Stromal cell of bone marrow (primary cell): ENCODE measurements around the gene EAPP.
"Not testable (repeated sequence)": the region's sequence is repeated elsewhere in the genome, so short reads cannot be mapped to it uniquely, and the experiment has no call there.

Experiments used
- DNase-seq: peaks from one replicate; pipeline ENCODE4 v3.0.0-alpha.2; 2012; ENCODE audit warnings: low read depth

EAPP gene

DNA sequence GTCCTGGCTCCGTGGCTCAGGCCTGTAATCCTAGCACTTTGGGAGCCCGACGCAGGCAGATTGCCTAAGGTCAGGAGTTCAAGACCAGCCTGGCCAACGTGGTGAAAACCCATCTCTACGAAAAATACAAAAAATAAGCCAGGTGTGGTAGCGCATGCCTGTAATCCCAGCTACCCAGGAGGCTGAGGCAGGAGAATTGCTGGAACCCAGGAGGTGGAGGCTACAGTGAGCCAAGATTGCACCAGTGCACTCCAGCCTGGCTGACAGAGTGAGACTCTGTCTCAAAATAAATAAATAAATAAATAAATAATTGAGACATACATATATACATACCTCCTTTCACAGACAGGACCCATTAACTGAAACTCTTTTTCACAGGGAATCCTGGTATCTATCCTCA, 1.4 kb downstream of the EAPP start:
- DNase-seq = not testable (repeated sequence)

DNA sequence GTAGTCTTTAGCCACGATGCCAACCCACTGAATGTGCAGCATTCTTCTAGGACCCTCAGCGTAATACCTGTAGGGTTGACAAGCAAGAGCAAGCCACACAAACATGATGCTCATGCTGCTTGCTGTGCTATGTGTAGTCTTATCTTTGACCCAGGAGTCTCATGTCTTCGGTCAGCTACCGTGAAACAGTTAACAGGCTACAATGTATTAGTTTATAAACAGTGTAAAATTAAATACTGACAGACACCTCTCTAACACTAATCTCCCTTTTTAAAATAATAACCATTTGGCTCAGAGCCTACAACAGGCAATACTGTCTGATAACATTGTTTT, 1.9 kb downstream of the EAPP start:
- no peak for DNase-seq

DNA sequence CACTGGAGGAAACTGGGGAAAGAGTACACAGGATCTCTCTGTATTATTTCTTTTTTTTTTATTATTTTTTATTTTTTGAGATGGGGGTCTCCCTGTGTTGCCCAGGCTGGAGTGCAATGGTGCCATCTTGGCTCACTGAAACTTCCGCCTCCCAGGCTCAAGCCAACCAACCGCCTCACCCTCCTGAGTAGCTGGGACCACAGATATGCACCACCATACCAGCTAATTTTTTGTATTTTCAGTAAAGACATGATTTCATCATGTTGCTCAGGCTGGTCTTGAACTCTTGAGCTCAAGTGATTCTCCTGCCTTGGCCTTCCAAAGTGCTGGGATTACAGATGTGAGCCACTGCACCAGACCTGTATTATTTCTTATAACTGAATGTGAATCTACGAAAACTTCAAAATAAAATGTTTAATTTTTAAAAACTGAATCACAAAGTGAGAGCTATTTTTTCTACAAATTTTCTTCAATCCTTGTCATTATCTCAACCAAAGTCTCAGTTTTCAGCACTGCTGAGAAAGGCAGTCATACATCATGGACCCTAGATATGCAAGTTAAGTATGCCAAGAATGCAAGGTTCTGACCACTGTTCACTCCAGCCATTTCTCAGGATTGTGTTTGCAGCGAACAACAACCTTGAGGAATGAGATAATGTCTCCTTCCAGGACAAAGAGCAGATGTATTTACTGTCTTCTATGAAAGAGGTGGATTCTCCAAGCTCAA, 2.4 kb downstream of the EAPP start:
- DNase-seq = no peak

DNA sequence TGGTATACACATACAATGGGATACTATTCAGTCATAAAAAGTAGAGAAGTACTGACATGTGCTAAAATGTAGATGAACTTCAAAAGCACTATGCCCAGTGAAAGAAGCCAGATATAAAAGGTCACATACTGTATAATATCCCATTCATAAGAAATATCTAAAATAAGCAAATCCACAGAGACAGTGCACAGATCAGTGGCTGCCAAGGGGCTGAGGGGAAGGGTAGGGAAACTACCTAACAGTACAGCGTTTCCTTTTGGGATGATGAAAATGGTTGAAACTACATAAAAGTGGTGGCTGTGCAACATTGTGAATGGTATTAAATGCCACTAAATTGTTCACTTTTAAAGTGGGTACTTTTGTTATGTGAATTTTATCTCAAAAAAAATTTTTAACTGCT, 11.9 kb downstream of the EAPP start:
- no peak for DNase-seq

DNA sequence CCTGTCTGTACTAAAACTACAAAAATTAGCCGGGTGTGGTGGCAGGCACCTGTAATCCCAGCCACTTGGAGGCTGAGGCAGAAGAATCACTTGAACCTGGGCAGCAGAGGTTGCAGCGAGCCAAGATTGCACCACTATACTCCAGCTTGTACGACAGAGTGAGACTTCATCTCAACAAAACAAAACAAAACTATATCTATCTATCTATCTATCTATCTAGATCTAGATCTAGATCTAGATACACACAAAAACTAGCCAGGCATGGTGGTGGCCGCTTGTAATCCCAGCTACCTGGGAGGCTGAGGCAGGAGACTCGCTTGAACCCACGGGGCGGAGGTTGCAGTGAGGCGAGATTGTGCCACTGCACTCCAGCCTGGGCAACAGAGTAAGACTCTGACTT, 15.3 kb downstream of the EAPP start:
- not testable (repeated sequence) for DNase-seq

DNA sequence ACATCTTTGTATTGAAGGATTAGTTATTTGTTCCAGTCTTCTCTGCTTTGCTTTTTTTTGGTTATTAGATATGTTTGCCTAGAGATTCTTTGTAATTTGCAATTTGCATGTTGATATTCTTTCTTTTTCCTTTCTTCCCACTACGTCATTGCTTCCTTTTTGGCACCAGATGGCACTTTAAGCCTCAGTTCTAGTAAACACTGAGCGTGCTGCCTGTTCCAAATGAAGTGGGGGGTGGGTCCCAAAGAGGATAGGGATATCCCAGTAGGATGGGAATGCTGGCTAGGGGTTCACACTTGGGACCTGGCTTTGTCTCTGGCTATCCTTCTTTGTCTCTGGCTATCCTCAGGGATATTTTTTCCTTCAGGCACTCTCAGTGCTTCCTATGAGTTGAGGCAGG, 17.0 kb downstream of the EAPP start:
- DNase-seq = no peak

DNA sequence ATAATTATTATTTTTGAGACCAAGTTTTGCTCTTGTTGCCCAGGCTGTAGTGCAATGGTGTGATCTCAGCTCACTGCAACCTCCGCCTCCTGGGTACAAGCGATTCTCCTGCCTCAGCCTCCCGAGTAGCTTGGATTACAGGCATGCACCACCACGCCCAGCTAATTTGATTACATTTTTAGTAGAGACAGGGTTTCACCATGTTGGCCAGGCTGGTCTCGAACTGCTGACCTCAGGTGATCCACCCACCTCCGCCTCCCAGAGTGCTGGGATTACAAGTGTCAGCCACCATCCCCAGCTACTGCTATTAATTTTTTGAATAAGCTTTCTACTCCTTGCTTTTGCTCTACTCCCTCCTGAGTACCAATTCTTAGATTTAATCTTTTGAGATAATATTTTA, 18.4 kb downstream of the EAPP start:
- not testable (repeated sequence) for DNase-seq

DNA sequence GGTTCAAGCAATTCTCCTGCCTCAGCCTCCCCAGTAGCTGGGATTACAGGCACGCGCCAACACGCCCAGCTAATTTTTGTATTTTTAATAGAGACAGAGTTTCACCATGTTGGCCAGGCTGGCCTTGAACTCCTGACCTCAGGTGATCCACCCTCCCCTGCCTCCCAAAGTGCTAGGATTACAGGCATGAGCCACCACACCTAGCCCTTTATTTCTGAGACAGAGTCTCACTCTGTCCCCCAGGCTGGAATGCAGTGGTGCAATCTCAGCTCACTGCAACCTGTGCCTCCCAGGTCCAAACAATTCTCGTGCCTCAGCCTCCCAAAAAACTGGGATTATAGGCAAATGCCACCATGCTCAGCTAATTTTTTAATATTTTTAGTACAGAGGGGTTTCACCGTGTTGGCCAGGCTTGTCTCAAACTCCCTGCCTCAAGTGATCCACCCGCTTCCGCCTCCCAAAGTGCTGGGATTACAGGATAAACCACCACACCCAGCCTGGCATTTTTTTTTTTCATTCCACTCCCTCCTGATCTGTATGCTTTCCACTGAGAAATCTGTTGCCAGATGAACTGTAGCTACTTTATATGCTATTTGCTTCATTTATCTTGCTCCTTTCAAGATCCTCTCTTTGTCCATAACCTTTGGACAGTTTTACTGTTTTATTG, 19.1 kb downstream of the EAPP start:
- not testable (repeated sequence) for DNase-seq

DNA sequence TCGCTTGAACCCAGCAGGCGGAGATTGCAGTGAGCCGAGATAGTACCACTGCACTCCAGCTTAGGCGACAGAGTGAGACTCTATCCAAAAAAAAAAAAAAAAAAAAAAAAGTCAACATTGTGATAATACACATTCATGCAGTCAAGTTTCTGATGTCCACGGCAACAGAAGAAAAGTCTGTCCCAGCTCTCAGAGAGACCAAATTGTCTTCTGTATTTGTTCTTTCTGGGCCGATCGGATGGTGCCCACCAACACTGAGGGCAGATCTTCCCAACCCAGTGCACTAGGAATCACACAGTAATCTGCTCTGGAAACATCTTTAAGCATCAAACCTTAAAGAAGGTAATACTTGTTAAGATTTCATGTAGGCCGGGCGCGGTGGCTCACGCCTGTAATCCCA, 31.6 kb downstream of the EAPP start:
- DNase-seq = no peak

DNA sequence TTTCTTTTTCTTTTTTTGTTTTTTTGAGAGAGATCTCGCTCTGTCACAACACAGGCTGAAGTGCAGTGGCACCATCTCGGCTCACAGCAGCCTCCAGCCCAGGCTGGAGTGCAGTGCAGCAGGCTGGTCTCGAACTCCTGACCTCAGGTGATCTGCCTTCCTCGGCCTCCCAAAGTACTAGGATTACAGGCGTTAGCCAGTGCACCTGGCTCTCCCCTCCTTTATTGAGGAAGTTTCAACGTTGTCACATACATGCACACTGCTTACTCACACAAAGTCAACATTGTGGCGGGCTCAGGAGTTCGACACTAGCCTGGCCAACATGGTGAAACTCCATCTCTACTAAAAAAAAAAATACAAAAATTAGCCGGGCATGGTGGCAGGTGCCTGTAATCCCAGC, 32.0 kb downstream of the EAPP start:
- no peak for DNase-seq

DNA sequence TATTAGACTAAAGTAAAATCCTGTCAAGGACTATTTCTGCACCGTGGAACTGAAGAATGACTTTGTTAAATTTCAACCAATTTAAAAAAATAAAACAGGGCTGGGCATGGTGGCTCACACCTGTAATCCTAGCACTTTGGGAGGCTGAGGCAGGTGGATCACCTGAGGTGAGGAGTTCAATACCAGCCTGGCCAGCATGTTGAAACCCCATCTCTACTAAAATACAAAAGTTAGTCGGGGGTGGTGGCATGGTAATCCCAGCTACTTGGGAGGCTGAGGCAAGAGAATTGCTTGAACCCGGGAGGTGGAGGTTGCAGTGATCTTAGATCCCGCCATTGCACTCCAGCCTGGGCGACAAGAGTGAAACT, 34.4 kb downstream of the EAPP start:
- not testable (repeated sequence) for DNase-seq

DNA sequence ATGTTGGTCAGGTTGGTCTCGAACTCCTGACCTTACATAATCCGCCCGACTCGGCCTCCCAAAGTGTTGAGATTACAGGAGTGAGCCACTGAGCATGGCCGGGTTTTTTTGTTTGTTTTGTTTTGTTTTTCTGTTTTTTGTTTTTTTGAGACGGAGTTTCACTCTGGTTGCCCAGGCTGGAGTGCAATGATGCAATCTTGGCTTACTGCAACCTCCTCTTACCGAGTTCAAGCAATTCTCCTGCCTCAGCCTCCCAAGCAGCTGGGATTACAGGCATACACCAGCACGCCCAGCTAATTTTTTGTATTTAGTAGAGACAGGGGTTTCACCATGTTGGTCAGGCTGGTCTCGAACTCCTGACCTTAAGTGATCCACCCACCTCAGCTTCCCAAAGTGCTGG, 35.5 kb downstream of the EAPP start:
- not testable (repeated sequence) for DNase-seq

DNA sequence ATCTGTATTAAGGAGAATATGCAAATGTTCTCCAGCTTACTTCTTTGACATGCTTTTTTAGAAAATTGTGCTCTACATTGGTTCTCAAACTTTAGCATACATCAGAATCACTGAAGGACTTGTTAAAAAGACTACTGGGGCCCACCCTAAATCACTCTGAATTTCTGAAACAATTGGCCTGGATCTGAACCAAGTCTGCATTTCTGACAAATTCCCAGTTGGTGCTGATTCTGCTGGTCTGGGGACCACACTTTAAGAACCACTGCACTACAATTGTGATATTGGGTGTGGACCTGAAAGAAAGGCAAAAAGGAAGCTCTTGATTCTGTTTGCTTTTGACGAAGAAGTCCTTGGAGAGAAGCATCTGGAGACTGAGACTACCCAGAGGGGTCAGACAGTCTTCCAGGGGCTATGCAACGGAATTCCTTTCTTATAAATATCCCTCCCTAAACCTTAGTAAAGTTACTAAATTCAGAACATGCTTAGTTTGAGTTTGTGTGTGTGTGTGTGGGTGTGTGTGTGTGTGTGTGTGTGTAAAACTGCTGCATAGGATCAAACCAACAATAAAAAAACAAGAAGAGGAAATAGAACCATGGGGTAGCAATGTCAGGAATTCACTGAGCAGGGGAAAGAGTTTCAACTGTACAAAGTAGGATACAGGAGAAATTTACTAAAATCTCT, 36.8 kb downstream of the EAPP start:
- no peak for DNase-seq

DNA sequence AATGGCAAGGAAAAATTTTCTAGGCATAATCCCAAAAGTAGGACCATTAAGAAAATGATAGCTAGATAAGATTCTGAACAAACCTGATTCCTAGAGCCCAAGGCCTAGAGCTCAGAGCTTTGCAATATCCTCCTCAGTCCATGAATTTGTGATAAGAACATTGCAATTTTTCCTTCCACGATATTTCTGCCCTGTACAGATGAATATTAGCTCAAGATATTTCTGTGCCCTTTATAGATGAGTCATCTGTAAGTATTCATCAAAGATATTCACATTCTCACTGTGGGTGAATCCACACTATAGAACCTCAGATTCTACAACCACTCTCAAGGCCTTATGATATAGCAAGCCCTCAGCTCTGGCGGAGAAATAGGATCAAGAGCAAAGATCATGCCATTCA, 37.5 kb downstream of the EAPP start:
- DNase-seq = no peak

DNA sequence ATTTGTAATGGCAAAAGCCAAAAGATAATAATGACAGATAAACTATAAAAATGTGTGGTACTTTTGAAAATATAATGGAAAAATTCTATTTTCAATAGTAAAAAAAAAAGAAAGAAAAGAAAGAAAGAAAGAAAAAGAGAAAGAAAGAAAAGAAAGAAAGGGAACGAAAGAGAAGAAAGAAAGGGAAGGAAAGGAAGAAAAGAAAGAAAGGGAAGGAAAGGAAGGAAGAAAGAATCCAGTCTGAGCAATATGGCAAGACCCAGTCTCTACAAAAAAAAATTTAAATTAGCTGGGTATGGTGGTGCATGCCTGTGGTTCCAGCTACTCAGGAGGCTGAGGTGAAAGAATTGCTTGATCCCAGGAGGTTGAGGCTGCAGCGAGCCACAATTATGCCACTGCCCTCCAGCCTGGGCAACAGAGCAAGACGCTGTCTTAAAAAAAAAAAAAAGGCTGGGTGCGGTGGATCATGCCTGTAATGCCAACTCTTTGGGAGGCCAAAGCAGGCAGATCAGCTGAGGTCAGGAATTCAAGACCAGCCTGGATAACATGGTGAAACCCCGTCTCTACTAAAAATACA, 38.4 kb downstream of the EAPP start:
- DNase-seq = no peak

DNA sequence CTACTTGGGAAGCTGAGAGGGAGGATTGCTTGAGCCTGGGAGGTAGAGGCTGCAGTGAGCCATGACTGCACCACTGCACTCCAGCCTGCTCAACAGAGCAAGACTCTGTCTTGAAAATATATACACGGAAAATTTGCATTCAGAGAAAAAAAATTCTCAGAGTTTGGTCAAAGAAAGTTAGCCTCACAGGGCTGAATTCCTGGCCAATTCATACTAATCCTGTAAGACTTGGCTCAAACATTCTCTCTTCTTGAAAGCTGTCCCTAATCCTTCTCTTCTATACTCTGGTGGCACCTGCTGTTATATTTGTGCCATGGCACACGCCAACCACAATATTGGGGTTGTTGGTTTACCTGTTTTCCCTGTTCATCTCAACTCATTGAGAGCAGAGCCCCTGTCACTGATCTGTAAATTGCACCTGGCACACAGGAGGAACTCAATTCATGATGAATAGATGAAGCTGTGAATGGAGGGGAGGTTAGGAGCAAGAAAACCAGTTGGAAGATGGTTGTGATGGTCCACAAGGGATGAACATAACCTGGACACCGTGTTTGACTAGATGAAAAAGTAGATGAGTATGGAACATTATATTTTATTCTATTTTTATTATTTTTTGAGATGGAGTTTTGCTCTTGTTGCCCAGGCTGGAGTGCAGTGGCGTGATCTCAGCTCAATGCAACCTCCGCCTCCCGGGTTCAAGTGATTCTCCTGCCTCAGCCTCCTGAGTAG, 40.7 kb downstream of the EAPP start:
- DNase-seq = no peak

DNA sequence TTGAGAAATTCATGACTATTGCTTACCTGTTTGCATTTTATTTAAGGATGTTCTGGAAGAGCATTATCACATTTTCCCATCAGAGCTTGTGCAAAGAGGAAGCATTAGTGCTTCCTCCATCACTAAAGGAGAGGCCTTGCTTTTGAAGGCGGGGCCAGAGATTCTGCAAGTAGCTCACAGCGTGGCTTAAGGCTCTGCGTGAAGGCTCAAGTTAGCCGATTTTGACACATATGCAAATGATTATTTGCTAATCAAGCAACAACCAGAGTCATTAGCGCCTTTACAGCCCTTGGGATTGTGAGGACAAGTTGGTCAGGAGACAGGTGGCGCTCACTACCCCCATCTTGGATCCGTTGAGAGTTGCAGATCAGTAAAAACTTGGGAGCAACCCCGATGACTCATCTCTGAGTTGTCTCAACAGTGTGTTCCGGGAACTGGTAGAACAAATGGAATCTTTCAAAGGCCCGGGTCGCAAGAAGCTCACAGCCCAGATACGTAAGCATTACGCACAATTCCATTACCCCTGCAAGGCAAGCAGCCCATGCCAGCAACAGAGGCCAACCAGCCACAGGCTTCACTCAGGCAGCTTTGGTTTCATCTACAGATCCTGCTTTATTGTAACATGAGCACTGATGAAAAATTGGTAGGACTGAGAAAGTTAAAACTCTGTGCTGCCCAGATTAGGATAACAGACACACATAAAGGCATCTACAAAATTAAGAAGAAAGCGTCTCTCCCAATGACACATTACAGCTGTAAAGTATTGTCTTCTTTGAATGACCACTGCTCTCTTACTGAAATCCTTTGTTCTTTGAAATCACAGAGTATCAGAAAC, 42.6 kb downstream of the EAPP start:
- DNase-seq = peak; percentile 99

DNA sequence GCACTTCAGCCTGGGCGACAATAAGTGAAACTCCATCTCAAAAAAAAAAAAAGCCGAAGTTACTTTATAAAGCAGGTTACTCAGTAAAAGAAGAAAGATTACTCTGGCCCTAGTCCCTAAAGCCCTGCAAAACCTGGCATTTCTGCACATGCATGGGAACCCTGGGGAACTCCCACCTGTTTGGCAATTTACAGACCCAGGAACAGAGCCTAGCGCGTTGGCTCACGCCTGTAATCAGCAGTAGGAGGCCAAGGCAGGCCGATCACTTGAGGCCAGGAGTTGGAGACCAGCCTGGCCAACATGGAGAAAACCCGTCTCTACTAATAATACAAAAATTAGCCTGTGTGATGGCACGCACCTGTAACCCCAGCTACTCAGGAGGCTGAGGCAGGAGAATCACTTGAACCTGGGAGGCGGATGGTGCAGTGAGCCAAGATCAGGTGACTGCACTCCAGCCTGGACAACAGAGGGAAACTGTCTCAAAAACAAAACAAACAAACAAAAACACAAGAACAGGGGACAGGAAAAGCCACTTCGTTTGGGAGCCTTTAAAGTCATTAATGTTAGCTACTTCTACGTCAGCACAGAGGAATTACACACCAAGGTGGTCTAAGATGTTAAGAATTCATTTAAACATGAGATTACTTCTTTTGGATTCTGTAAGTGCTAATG, 43.4 kb downstream of the EAPP start:
- DNase-seq = no peak

DNA sequence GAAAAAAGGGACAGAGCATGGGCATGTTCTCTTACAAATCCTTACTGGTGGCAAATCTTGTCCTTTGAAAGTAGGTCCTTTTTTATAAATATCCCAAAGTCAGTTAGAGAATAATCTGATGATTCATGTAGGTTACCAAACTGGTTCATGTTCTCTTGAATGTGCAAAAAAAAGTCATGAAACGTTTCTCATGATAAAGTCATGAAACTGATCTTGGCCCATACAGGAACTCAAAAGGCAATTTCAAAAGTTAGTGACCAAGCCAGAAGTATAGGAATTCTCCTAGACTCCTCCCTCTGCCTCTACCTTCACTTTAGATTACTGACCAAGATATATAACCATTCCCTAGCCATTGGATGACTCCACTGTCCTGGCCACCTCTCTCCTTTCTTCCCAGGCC, 50.2 kb downstream of the EAPP start:
- no peak for DNase-seq

DNA sequence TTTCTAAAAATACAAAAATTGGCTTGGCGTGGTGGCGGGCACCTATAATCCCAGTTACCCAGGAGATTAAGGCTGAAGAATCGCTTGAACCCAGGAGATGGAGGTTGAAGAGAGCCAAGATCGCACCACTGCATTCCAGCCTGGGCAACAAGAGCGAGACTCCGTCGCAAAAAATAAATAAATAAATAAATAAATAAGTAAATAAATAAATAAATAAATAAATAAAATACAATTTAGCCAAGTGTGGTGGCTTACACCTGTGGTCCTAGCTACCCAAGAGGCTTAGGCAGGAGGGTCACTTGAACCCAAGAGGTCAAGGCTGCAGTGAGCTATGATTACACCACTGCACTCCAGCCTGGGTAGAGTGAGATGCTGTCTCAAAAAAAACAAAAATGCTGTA, 51.0 kb downstream of the EAPP start:
- no peak for DNase-seq

DNA sequence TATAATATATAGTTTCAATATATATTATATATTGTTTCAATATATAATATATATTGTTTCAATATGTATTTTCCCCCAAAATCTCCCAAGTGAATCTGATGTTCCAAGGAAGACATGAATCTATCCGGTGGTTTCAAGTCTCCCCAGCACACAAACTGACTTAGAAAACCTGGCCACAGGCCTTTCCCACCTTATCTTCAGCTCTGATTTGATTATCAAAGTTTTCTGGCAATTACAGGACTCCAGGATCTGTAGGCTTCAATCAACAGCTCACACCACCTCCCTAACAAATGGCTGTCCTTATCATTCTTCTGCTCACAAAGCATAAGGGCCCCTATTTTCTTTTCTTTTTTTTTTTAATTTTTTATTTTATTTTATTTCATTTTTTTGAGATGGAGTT, 54.8 kb downstream of the EAPP start:
- DNase-seq = no peak
